ENCODE measurements around the gene HSPA12B. TPM values are rescaled to one million over a fixed set of nuclear protein-coding genes. Genes with fewer than 3 reads are reported as not detected.

HSPA12B gene
- total RNA-seq, 1 experiment from 2014 or later = 0.21 TPM

GRCh38 chr20:3768342-3769130 is 36.1 kb downstream of the HSPA12B start:
- DNase-seq (ENCODE audit: low read depth, low spot score) = peak; percentile 77
- in situ Hi-C loops (cut with HindIII; ENCODE audit: low pct_unique_long_range_greater_than_20kb, low sequenced_read_pairs) = no loop called here

- in situ Hi-C loops (cut with HindIII; ENCODE audit: low pct_unique_long_range_greater_than_20kb, low sequenced_read_pairs) = no loop called here
- no peak for DNase-seq (ENCODE audit: low read depth, low spot score)
Observed at GRCh38 chr20:3771552-3772058, 39.1 kb downstream of the HSPA12B start.

DNA sequence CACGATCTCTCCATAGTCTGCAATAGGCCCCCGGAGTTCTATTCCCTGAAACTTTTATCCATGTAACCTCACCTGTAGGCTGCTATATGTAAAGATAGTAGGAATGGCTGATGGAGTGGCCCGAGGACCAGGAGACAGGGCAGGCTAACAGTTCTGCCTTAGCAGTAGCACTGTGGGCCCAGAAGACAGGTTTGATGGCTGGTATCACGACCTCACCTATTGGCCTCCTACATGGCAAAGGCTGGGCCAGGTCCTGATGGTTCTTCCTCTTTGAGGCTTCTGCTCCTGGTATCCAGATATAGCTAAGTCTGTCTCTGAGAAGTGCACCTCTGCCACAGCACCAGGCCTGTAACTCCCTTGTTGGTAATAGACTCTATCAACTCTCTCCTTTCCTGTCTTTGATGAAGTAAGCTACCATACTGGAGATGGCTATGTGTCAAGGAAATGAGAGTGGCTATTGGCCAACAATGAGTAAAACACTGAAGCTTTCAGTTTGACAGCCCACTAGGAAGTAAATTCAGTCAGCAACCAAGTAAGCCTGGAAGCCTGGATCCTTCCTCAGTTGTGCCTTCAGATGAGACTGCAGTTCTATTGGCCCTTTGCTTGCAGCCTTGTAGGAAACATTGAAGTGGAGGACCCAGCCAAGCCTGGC is 43.1 kb downstream of the HSPA12B start:
- in situ Hi-C loops (cut with HindIII; ENCODE audit: low pct_unique_long_range_greater_than_20kb, low sequenced_read_pairs) = no loop called here
- DNase-seq (ENCODE audit: low read depth, low spot score) = no peak

DNA sequence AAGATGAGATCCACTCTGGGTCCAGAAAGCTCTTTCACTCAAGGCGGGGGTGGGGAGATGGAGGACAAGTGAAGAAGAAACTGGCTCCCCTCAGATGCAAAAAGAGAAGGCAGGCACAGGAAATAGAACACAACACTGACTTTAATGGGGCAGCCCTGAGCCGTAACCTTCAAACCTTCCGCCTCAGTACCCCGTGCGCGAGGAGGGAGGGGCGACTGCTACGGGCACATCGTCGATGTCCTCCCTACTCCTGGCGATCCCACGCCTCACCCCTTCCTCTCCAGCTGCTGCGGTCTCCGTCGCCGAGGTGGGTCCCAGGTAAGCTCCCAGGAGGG is 44.9 kb downstream of the HSPA12B start:
- in situ Hi-C loops (cut with HindIII; ENCODE audit: low pct_unique_long_range_greater_than_20kb, low sequenced_read_pairs) = no loop called here
- DNase-seq (ENCODE audit: low read depth, low spot score) = no peak

GRCh38 chr20:3777716-3778629 is 45.5 kb downstream of the HSPA12B start:
- in situ Hi-C loops (cut with HindIII; ENCODE audit: low pct_unique_long_range_greater_than_20kb, low sequenced_read_pairs) = no loop called here
- no peak for DNase-seq (ENCODE audit: low read depth, low spot score)

DNA sequence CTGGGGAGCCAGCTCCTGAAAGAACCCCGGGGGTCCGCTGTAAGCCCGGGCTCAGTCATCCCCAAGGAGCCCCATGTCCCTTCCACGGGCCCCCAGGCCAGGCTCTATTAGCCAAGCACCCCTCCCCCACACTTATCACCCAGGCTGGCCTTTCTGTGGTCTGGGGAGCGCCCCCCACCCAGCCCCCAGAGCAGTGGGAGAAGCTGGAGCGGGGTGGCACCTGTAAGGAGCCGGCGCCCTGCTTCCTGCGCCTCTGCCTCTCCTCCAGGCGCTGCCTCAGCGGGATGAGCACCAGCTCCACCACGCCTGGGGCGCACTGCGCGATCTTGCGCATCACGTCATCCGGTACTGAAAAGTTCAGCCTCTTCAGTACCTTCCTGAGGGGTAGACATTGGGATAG is 46.5 kb downstream of the HSPA12B start:
- in situ Hi-C loops (cut with HindIII; ENCODE audit: low pct_unique_long_range_greater_than_20kb, low sequenced_read_pairs) = no loop called here
- DNase-seq (ENCODE audit: low read depth, low spot score) = no peak

DNA sequence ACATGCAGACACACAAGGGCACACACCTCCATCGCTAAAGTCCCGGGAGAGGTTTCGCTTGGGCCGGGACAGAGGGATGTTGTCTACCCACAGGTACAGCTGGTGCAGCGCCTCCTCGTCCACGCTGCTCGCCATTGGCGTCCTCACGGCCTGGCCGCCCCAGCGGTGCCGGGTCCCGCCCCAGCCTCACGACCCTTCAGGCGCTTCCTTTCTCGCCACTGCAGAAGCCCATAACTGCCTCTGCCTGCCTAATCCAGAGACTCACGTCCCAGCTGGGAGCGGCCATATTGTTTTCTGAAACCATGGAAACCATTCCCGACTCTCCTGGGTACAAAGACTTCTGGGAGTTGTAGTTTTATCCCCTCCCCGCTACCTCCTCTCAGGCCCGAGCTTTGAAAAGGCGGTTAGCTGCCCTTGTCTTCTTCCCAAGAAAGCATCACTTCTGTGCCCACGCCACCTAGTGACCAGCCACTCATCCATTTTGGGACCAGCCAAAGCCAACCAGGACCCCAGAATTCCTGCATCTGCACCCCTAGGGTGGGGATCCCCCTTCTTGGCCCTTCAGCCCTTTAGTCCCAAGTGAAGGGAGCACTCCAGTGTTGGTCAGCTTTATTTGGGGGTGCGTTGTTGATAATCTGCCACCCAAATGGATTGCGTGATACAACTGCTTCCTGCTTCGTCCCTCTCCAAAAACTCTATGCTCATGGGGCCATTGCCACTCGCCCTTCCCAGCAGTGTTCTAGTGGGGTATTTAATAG is 48.8 kb downstream of the HSPA12B start, which contains the start of gene SPEF1:
Gene SPEF1 (minus strand): TSS at position 296 of the 758 bp plus-strand sequence. CDS start 161 bp downstream, at position 135.
- DNase-seq (ENCODE audit: low read depth, low spot score) = peak; percentile 99
- in situ Hi-C loops (cut with HindIII; ENCODE audit: low pct_unique_long_range_greater_than_20kb, low sequenced_read_pairs) = no loop called here

DNA sequence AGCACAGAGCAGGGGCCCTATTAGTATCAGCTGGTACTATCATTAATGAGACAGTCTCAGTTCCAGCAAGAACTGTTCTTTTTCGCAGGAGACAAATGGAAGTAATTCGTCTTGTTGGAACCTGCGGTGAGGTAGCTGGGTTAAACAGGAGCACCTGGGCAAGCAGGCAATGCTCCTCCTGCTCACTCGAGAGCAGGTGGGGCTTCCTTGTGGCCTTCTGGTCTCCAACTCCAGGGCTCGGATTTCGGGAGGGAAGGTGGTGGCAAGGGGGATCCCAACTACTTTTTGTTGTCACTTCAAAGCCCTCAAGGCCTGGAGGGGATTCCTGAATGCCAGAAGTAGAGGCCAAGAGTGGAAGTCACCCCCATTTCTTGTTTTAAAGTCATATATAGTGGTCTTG is 50.1 kb downstream of the HSPA12B start:
- in situ Hi-C loops (cut with HindIII; ENCODE audit: low pct_unique_long_range_greater_than_20kb, low sequenced_read_pairs) = no loop called here
- no peak for DNase-seq (ENCODE audit: low read depth, low spot score)

DNA sequence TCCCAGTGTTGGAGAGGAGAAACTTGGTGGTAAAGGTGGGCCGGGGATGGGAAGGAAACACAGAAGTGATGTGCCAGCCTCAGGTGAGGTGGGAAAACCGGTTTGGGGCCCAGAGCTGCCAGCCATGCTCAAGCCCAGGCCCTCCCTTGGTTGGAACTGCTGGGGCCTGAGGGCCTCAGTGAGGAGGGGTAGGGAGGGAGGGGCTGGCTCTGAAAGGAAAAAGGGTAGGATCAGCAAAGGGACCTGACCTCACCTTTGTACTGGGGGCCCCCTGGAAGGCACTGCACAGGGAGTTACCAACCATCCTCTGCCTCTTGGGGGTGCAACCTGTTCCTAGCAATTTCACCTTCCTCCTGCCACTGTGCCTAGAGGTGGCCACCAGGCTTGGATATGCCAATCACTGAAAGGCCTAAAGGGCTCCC is 50.6 kb downstream of the HSPA12B start:
- no peak for DNase-seq (ENCODE audit: low read depth, low spot score)
- in situ Hi-C loops (cut with HindIII; ENCODE audit: low pct_unique_long_range_greater_than_20kb, low sequenced_read_pairs) = no loop called here

DNA sequence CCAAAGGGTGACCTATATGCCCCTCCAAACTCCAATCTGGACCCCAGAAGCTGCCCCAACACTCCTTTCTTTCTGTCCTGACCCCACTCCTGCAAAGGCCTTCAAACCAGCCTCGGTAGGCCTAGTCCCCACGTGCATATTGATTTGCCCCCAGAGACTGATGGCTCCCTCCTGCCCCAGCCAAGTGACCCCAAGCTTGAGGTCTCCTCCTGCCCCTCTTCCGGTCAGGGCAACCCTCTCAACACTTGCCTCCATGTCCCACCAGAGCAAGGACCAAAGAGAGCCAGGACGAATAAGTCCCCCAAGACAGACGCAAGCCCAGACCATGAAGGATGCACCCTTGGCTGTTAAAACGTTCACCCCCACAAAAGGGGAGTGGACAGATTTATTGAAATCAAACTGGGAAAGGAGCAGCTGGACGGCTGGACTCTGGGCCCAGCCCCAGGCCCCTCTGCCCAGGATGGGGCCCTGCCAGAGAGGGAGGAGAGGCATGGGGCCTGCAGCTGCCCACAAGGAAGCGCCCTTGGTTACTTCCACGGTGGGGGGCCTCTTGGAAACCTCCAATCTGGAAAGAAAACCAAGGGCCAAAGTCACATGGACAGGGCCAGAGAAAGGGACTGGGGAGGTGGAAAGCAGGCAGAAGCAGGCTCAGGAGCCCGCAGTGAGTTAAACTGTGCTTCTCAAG is 51.2 kb downstream of the HSPA12B start:
- in situ Hi-C loops (cut with HindIII; ENCODE audit: low pct_unique_long_range_greater_than_20kb, low sequenced_read_pairs) = no loop called here

GRCh38 chr20:3784216-3784853 is 51.9 kb downstream of the HSPA12B start:
- DNase-seq (ENCODE audit: low read depth, low spot score) = no peak
- in situ Hi-C loops (cut with HindIII; ENCODE audit: low pct_unique_long_range_greater_than_20kb, low sequenced_read_pairs) = no loop called here

More for the DNA sequence above, 51.2 kb downstream of the HSPA12B start:
- DNase-seq (ENCODE audit: low read depth, low spot score) = no peak

DNA sequence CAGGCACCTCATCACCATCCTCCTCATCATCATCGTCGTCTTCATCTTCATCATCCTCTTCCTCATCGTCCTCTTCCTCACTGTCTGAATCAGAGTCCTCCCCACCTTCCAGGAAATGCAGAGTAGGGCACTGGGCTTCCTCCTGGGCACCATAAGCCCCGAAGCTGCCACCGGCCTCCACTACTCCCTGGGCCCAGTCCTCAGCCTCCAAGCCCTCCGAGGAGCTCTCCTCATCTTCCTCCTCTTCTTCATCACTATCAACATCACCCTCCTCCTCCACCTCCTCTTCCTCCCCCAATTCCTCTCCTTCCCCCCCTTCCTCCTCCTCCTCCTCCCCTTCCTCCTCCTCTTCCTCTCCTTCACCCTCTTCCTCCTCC is 52.4 kb downstream of the HSPA12B start:
- in situ Hi-C loops (cut with HindIII; ENCODE audit: low pct_unique_long_range_greater_than_20kb, low sequenced_read_pairs) = no loop called here
- DNase-seq (ENCODE audit: low read depth, low spot score) = no peak

DNA sequence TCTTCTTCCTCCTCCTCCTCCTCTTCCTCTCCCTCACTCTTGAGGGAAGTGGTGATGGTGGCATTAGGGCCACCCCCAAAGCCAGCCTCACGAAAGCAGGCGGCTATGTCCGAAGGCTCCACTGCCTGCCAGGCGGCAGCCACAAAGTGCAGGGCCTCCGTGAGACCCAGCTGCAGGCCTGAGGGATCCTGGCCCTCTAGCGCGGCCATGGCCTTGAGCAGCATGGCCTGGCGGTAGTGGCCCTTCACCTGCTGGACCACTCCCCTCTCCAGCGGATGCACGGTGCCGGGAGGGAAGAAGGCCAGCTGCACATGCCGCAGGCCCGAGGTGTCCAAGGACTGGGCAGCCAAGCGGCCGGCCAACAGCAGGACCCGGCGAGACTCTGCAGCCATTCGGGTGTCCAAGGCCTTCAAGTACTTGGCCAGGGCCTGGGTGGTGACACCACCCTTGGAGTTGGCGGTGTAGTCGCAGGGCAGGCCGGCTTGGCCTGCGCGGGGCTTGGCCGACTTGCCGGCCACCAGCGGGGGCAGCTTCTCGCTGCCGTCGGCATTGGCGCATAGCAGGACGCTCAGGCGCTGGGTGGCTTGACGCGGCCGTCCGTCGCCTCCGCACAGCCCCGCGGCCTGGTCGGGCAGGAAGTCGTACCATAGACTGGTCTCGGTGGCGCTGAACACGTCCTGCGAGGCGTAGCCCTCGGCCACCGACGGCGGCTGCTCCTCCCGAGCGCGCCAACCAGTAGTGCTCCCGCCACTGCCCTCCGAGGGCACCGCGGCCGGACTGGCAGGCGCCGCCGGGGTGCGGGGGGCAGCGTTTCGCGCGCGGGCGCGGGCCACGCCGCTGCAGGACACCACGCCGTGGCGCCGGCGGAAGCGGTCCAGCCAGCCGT is 53.0 kb downstream of the HSPA12B start:
- in situ Hi-C loops (cut with HindIII; ENCODE audit: low pct_unique_long_range_greater_than_20kb, low sequenced_read_pairs) = no loop called here
- no peak for DNase-seq (ENCODE audit: low read depth, low spot score)

- no peak for DNase-seq (ENCODE audit: low read depth, low spot score)
- in situ Hi-C loops (cut with HindIII; ENCODE audit: low pct_unique_long_range_greater_than_20kb, low sequenced_read_pairs) = no loop called here
Observed at GRCh38 chr20:3786126-3786484, 53.6 kb downstream of the HSPA12B start.

DNA sequence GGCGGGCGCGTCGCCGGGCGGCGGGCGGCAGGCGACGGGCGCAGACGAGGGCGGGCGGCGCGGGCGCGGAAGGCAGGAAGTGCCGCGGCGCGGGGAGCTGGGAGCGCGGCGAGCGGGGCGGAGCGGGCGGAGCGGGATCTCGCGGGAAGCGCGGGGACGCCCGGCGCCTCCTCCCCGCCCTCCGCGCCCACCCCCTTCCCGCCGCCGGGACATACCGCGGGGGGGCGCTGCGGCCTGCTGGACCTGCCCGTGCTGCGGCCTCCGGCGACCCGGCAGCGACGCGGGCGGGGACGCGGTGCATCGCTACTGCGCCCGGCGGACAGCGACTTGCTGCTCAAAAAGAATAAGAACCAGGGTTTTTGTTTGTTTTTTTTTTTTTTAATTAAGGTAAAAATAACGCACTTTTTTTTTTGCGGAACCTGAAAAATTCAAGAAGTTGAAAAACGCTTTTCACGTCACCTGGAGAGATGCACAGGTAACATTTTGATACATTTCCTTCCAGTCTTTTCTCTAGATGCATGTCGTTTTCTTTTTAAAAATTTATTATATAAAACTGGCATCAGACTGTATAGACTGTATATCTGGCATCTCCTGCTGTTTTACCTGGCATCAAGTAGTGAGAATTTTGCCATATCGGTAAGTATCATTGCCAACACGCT is 54.3 kb downstream of the HSPA12B start, which contains the start of gene CENPB:
Gene CENPB (minus strand): TSS at position 76 of the 659 bp plus-strand sequence. CDS start 257 bp downstream, outside the sequence.
- peak; percentile 84 for DNase-seq (ENCODE audit: low read depth, low spot score)
- in situ Hi-C loops (cut with HindIII; ENCODE audit: low pct_unique_long_range_greater_than_20kb, low sequenced_read_pairs) = no loop called here

Data from SK-MEL-5 (cell line).